ENCODE data around the gene SPSB3. TPM values are rescaled to one million over a fixed set of nuclear protein-coding genes. Genes with fewer than 3 reads are reported as not detected.
A peak's percentile ranks its signal among the peaks of the same experiment; 100 is the strongest.

Gene SPSB3
- total and polyA plus RNA-seq, 9 of the 15 experiments (the other 6 are each of a cell fraction or from before 2014, with no cell fraction given), result 0.39 to 37.4 (median 7.1) TPM

GRCh38 chr16:1743376-1744337, 38.7 kb downstream of the SPSB3 start:
- Histone ChIP-seq H3K9me1 (ENCODE audit: control insufficient read depth, insufficient read depth, low read length) (no peaks in the 10 kb centered on the region), H2AFZ (ENCODE audit: low read depth, low read length) (no peak overlapping the region), H3K4me2 (ENCODE audit: insufficient read depth, low read length) (no peak overlapping the region), H4K20me1 (replicated peaks; ENCODE audit: control insufficient read depth, insufficient read depth, low read length) (no peaks in the 10 kb centered on the region), H3K79me2 (ENCODE audit: control insufficient read depth, insufficient read depth, low read length) (no peaks in the 10 kb centered on the region), H3K9me3 (replicated peaks; ENCODE audit: control insufficient read depth, insufficient read depth, low read depth, low read length) (peaks cover 9% of the 10 kb centered on the region), H3K4me3 (no peak overlapping the region), H3K36me3 (ENCODE audit: control insufficient read depth, insufficient read depth, low read length) (peaks cover 31% of the 10 kb centered on the region; the same call in 1 of the 3 replicates), H3K4me1 (replicated peaks in 1 of 2; ENCODE audit: control insufficient read depth in 2 of 2, insufficient read depth in 2 of 2, low read length in 2 of 2) (peaks cover 0 to 43% of the 10 kb centered on the region in 2 experiments; a peak in 2 of 5 replicates), H3K27me3 (ENCODE audit: control insufficient read depth in 2 of 2, insufficient read depth in 2 of 2, low read length in 2 of 2) (no peaks in the 10 kb centered on the region; a peak in 1 of 5 replicates), H3K27ac (ENCODE audit: extremely low read depth, low read depth, low read length) (no peak overlapping the region), H3K9ac (ENCODE audit: insufficient read depth in 1 of 2, low read depth in 2 of 2, low read length in 2 of 2) (peak overlapping the region in 1 of 2 experiments; percentile 48; a peak in 1 of 4 replicates)
- no peak for DNase-seq (ENCODE audit: extremely low read depth in 1 of 4, low spot score in 3 of 4)
- ChIA-PET CTCF (ENCODE audit: low intra/inter-chr PET ratio) (no interaction called here), POLR2A (interaction anchor here (0.6 to 1.3 kb wide), 5 partner anchors 10 to 272 kb away, joined by 3 to 4 read pairs (median 3); no protein-coding TSS in a partner anchor)
- ATAC-seq, result no peak
- intact Hi-C loops (cut with micrococcal nuclease) (no loop called here), in situ Hi-C loops (cut with MboI) (no loop called here)
- no peak for FAIRE-seq
- 91% methylated on average over 28 of the region's 32 CpGs for WGBS (ENCODE audit: insufficient coverage, low coverage, missing lambda C conversion rate)
- no peak for TF ChIP-seq EP400 (IDR thresholded peaks at IDR 0.05)
- no TSS peak for BruUV-seq (replicated peaks)

- H4K20me1 ChIP-seq (replicated peaks; ENCODE audit: control insufficient read depth, insufficient read depth, low read length), result no peaks in the 10 kb centered on the region
- no TSS peak for BruUV-seq (replicated peaks)
- H3K9ac ChIP-seq (ENCODE audit: insufficient read depth in 1 of 2, low read depth in 2 of 2, low read length in 2 of 2), result peak overlapping the region in 1 of 2 experiments; percentile 68; a peak in 1 of 4 replicates
- in situ Hi-C loops (cut with MboI), result no loop called here
- no peak overlapping the region for H2AFZ ChIP-seq (ENCODE audit: low read depth, low read length)
- H3K79me2 ChIP-seq (ENCODE audit: control insufficient read depth, insufficient read depth, low read length), result no peaks in the 10 kb centered on the region
- H3K27ac ChIP-seq (ENCODE audit: extremely low read depth, low read depth, low read length), result no peak overlapping the region
- ChIA-PET CTCF (ENCODE audit: low intra/inter-chr PET ratio) (no interaction called here), POLR2A (interaction anchor here (0.5 kb wide), 1 partner anchor 13 kb away, joined by 3 read pairs; no protein-coding TSS in a partner anchor)
- no peaks in the 10 kb centered on the region for H3K9me1 ChIP-seq (ENCODE audit: control insufficient read depth, insufficient read depth, low read length)
- intact Hi-C loops (cut with micrococcal nuclease), result no loop called here
- H3K4me1 ChIP-seq (replicated peaks in 1 of 2; ENCODE audit: control insufficient read depth in 2 of 2, insufficient read depth in 2 of 2, low read length in 2 of 2), result peaks cover 0 to 46% of the 10 kb centered on the region in 2 experiments; a peak in 2 of 5 replicates
- no peak overlapping the region for H3K4me3 ChIP-seq
- ATAC-seq, result no peak
- FAIRE-seq, result no peak
- H3K4me2 ChIP-seq (ENCODE audit: insufficient read depth, low read length), result no peak overlapping the region
- no peak for DNase-seq (ENCODE audit: extremely low read depth in 1 of 4, low spot score in 3 of 4)
- H3K36me3 ChIP-seq (ENCODE audit: control insufficient read depth, insufficient read depth, low read length), result peaks cover 18% of the 10 kb centered on the region; the same call in 1 of the 3 replicates
- no peaks in the 10 kb centered on the region; a peak in 1 of 5 replicates for H3K27me3 ChIP-seq (ENCODE audit: control insufficient read depth in 2 of 2, insufficient read depth in 2 of 2, low read length in 2 of 2)
- WGBS (ENCODE audit: insufficient coverage, low coverage, missing lambda C conversion rate), result 93% methylated on average over 19 of the region's 19 CpGs
- H3K9me3 ChIP-seq (replicated peaks; ENCODE audit: control insufficient read depth, insufficient read depth, low read depth, low read length), result peaks cover 15% of the 10 kb centered on the region
- TF ChIP-seq CBX5 (IDR thresholded peaks at IDR 0.05; ENCODE audit: borderline replicate concordance, low read depth) (no peak), E2F8 (IDR thresholded peaks at IDR 0.05; ENCODE audit: low read depth, partially characterized antibody) (no peak), ILK (tag; IDR thresholded peaks at IDR 0.05; ENCODE audit: borderline replicate concordance, low read depth) (no peak)
These were observed 40.7 kb downstream of the SPSB3 start for GRCh38 chr16:1741553-1742165.

All from K562 (cell line).